GM06990 (cell line): ENCODE measurements around the gene PARP4.
"Not testable (repeated sequence)": the region's sequence is repeated elsewhere in the genome, so short reads cannot be mapped to it uniquely, and the experiment has no call there.

Source experiments
- DNase-seq: peaks from one replicate; pipeline ENCODE4 v3.0.0-alpha.2; 2011; ENCODE audit not compliant: insufficient read length; ENCODE audit errors: extremely low read depth
- H3K27me3 ChIP-seq: replicated peaks from 2 replicates; pipeline ENCODE4 v1.6.0; 2011; ENCODE audit warnings: low read length; ENCODE audit not compliant: control insufficient read depth, insufficient read depth
- H3K36me3 ChIP-seq: 2 replicates; pipeline ENCODE4 v1.5.1; 2011; ENCODE audit warnings: low read length; ENCODE audit not compliant: control insufficient read depth, insufficient read depth
- H3K4me3 ChIP-seq: replicated peaks from 2 replicates; pipeline ENCODE4 v1.5.1; 2011; ENCODE audit warnings: low read depth, mild to moderate bottlenecking, control low read depth, low read length
- CTCF ChIP-seq: IDR thresholded peaks from 2 replicates; pipeline ENCODE4 v1.5.1; 2011; ENCODE audit warnings: low read length, control low read depth, mild to moderate bottlenecking, inconsistent platforms; ENCODE audit not compliant: insufficient read depth, poor library complexity, severe bottlenecking

Gene PARP4

GRCh38 chr13:24489721-24490120 is 22.9 kb downstream of the PARP4 start:
- DNase-seq: no peak
- Histone ChIP-seq H3K27me3 (no peaks in the 10 kb centered on the region), H3K36me3 (peaks cover 20% of the 10 kb centered on the region), H3K4me3 (no peak overlapping the region)
- TF ChIP-seq CTCF: no peak

- peaks cover 14% of the 10 kb centered on the region for H3K36me3 ChIP-seq
- not testable (repeated sequence) for H3K4me3 ChIP-seq, DNase-seq, H3K27me3 ChIP-seq
Measured at GRCh38 chr13:24488092-24488491, 24.5 kb downstream of the PARP4 start.

GRCh38 chr13:24486017-24486657 is 26.4 kb downstream of the PARP4 start:
- H3K36me3 ChIP-seq, H3K27me3 ChIP-seq, H3K4me3 ChIP-seq, DNase-seq: not testable (repeated sequence)

- no peak for TF ChIP-seq CTCF
- no peak overlapping the region for H3K4me3 ChIP-seq
- H3K27me3 ChIP-seq: no peaks in the 10 kb centered on the region
- DNase-seq: no peak
- peaks cover 17% of the 10 kb centered on the region for H3K36me3 ChIP-seq
Measured at GRCh38 chr13:24473686-24474085, 38.9 kb downstream of the PARP4 start.

- peaks cover 20% of the 10 kb centered on the region for H3K36me3 ChIP-seq
- DNase-seq, H3K4me3 ChIP-seq, H3K27me3 ChIP-seq: not testable (repeated sequence)
Measured at GRCh38 chr13:24472129-24472528, 40.4 kb downstream of the PARP4 start.

- DNase-seq: no peak
- Histone ChIP-seq H3K4me3 (no peak overlapping the region), H3K27me3 (no peaks in the 10 kb centered on the region), H3K36me3 (peaks cover 5% of the 10 kb centered on the region)
- no peak for TF ChIP-seq CTCF
Measured at GRCh38 chr13:24463078-24463477, 49.5 kb downstream of the PARP4 start.

GRCh38 chr13:24460256-24460655 is 52.3 kb downstream of the PARP4 start:
- no peak for DNase-seq
- H3K4me3 ChIP-seq: no peak overlapping the region
- no peaks in the 10 kb centered on the region for H3K27me3 ChIP-seq
- no peak for TF ChIP-seq CTCF
- H3K36me3 ChIP-seq: peaks cover 5% of the 10 kb centered on the region
